Measurements from ENCODE around the gene GNAQ. TPM values are rescaled to one million over a fixed set of nuclear protein-coding genes. Genes with fewer than 3 reads are reported as not detected.
"Not testable (repeated sequence)": the region's sequence is repeated elsewhere in the genome, so short reads cannot be mapped to it uniquely, and the experiment has no call there.

GNAQ gene
- total RNA-seq, 1 donor from 2014 or later = 33.3 TPM

- DNase-seq (ENCODE audit: low read depth in 2 of 2) = no peak
Measured at GRCh38 chr9:77748214-77748772, 283.3 kb downstream of the GNAQ start.

- DNase-seq (ENCODE audit: low read depth in 2 of 2) = peak in 1 of 2 donors; percentile 36
Measured at GRCh38 chr9:77747163-77747562, 284.4 kb downstream of the GNAQ start.

- no peak for DNase-seq (ENCODE audit: low read depth in 2 of 2)
Measured at GRCh38 chr9:77744841-77745430, 286.7 kb downstream of the GNAQ start.

GRCh38 chr9:77743386-77743785 is 288.2 kb downstream of the GNAQ start:
- DNase-seq (ENCODE audit: low read depth in 2 of 2) = peak in 1 of 2 donors; percentile 34

GRCh38 chr9:77738932-77739331 is 292.7 kb downstream of the GNAQ start:
- DNase-seq (ENCODE audit: low read depth in 2 of 2) = no peak

- peak; percentile 93 to 99 for DNase-seq (ENCODE audit: low read depth in 2 of 2)
Measured at GRCh38 chr9:77735494-77735893, 296.1 kb downstream of the GNAQ start.

GRCh38 chr9:77731930-77732329 is 299.7 kb downstream of the GNAQ start:
- no peak for DNase-seq (ENCODE audit: low read depth in 2 of 2)

GRCh38 chr9:77731008-77731698 is 300.5 kb downstream of the GNAQ start:
- DNase-seq (ENCODE audit: low read depth in 2 of 2) = peak in 1 of 2 donors; percentile 25

- no peak for DNase-seq (ENCODE audit: low read depth in 2 of 2)
Measured at GRCh38 chr9:77729177-77729576, 302.4 kb downstream of the GNAQ start.

- DNase-seq (ENCODE audit: low read depth in 2 of 2) = no peak
Measured at GRCh38 chr9:77726814-77727213, 304.8 kb downstream of the GNAQ start.

- DNase-seq (ENCODE audit: low read depth in 2 of 2) = no peak
Measured at GRCh38 chr9:77726289-77726688, 305.3 kb downstream of the GNAQ start.

- no peak for DNase-seq (ENCODE audit: low read depth in 2 of 2)
Measured at GRCh38 chr9:77725820-77726219, 305.8 kb downstream of the GNAQ start.

- no peak for DNase-seq (ENCODE audit: low read depth in 2 of 2)
Measured at GRCh38 chr9:77725046-77725694, 306.4 kb downstream of the GNAQ start.

GRCh38 chr9:77721156-77721555 is 310.5 kb downstream of the GNAQ start:
- DNase-seq (ENCODE audit: low read depth in 2 of 2) = not testable (repeated sequence)

GRCh38 chr9:77719321-77719720 is 312.3 kb downstream of the GNAQ start:
- no peak for DNase-seq (ENCODE audit: low read depth in 2 of 2)

GRCh38 chr9:77718298-77718640 is 313.3 kb downstream of the GNAQ start:
- DNase-seq (ENCODE audit: low read depth in 2 of 2) = not testable (repeated sequence)

GRCh38 chr9:77717608-77718297 is 313.9 kb downstream of the GNAQ start:
- peak in 1 of 2 donors; percentile 71 for DNase-seq (ENCODE audit: low read depth in 2 of 2)

- DNase-seq (ENCODE audit: low read depth in 2 of 2) = no peak
Measured at GRCh38 chr9:77714077-77714549, 317.5 kb downstream of the GNAQ start.

GRCh38 chr9:77712533-77713130 is 319.0 kb downstream of the GNAQ start:
- DNase-seq (ENCODE audit: low read depth in 2 of 2) = peak; percentile 62 to 92

- no peak for DNase-seq (ENCODE audit: low read depth in 2 of 2)
Measured at GRCh38 chr9:77710965-77711648, 320.5 kb downstream of the GNAQ start.

- DNase-seq (ENCODE audit: low read depth in 2 of 2) = peak in 1 of 2 donors; percentile 26
Measured at GRCh38 chr9:77710316-77710715, 321.3 kb downstream of the GNAQ start.

All from lung microvascular endothelial cell (primary cell).